Measurements from ENCODE around the gene NAALADL2.

The NAALADL2 gene

DNA sequence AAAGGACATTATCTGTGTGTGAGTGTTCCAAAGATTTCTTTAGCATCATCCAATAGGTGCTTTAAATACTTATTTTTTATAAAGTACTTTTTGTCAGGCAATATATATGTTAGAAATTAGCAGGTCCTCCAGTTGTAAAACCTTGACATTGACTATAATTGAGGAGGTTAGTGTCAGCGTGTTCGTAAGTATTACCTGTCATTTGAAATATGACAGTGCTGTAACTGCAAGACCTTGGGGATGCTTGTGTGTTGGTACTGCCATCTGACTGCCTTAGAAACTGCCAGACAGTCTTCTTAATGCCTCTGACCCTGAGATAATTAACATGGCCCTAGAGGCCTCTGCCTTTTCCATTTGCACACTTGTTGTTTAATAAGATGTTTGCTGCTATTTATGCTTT, 170.7 kb downstream of the NAALADL2 start:
- TF ChIP-seq CTCF (conservative IDR thresholded peaks at IDR 0.05; ENCODE audit: low read depth, low read length): no peak
- DNase-seq (ENCODE audit: low read depth): no peak
- no peak overlapping the region for H3K4me3 ChIP-seq (ENCODE audit: low read length)

- H3K4me3 ChIP-seq (ENCODE audit: low read length): no peak overlapping the region
- no peak for DNase-seq (ENCODE audit: low read depth)
- TF ChIP-seq CTCF (conservative IDR thresholded peaks at IDR 0.05; ENCODE audit: low read depth, low read length): no peak
These were observed 180.7 kb downstream of the NAALADL2 start for GRCh38 chr3:175039875-175040274.

- no peak overlapping the region for H3K4me3 ChIP-seq (ENCODE audit: low read length)
- no peak for DNase-seq (ENCODE audit: low read depth)
- no peak for TF ChIP-seq CTCF (conservative IDR thresholded peaks at IDR 0.05; ENCODE audit: low read depth, low read length)
These were observed 182.2 kb downstream of the NAALADL2 start for GRCh38 chr3:175041369-175041768.

- DNase-seq (ENCODE audit: low read depth): no peak
- no peak overlapping the region for H3K4me3 ChIP-seq (ENCODE audit: low read length)
- TF ChIP-seq CTCF (conservative IDR thresholded peaks at IDR 0.05; ENCODE audit: low read depth, low read length): no peak
These were observed 187.5 kb downstream of the NAALADL2 start for GRCh38 chr3:175046601-175047000.

DNA sequence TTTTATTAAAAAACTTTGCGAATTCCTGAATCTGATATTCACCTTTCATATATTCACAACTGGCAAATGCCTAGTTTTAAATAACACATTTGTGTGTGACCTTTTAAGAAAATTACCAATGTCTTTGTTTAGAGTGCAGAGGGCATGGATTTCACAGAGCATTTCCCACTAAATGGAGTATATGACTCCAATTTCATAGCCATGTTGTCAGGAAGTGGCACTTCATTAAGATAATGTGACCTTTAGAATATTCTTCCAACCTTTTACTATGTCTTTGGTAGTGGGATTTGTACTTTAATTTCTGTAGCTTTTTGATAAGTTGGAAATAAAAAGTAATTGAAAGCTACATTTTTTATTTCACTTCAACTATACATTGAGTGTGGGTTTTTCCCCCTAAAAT, 188.7 kb downstream of the NAALADL2 start:
- no peak for DNase-seq (ENCODE audit: low read depth)
- H3K4me3 ChIP-seq (ENCODE audit: low read length): no peak overlapping the region
- TF ChIP-seq CTCF (conservative IDR thresholded peaks at IDR 0.05; ENCODE audit: low read depth, low read length): no peak

GRCh38 chr3:175057401-175057800, 198.3 kb downstream of the NAALADL2 start:
- TF ChIP-seq CTCF (conservative IDR thresholded peaks at IDR 0.05; ENCODE audit: low read depth, low read length): no peak
- DNase-seq (ENCODE audit: low read depth): peak; percentile 24
- H3K4me3 ChIP-seq (ENCODE audit: low read length): no peak overlapping the region

- no peak overlapping the region for H3K4me3 ChIP-seq (ENCODE audit: low read length)
- TF ChIP-seq CTCF (conservative IDR thresholded peaks at IDR 0.05; ENCODE audit: low read depth, low read length): no peak
- no peak for DNase-seq (ENCODE audit: low read depth)
These were observed 200.7 kb downstream of the NAALADL2 start for GRCh38 chr3:175059788-175060187.

Measured in retinal pigment epithelial cell (primary cell).